ENCODE measurements around the gene LRRC27. TPM values are rescaled to one million over a fixed set of nuclear protein-coding genes. Genes with fewer than 3 reads are reported as not detected.

LRRC27 gene
- total RNA-seq, 2 experiments from 2014 or later: 2.4 to 2.8 TPM

GRCh38 chr10:132373241-132373955 lies 41.4 kb downstream of the LRRC27 start:
- Histone ChIP-seq H3K27me3 (ENCODE audit: control insufficient read depth in 1 of 2, insufficient read depth in 2 of 2, low read length in 2 of 2) (no peaks in the 10 kb centered on the region), H3K9me3 (ENCODE audit: control insufficient read depth in 1 of 2, insufficient read depth in 1 of 2, low read length in 2 of 2) (peaks cover 0 to 8% of the 10 kb centered on the region in 2 experiments), H3K4me1 (ENCODE audit: insufficient read depth, low read length) (peaks cover 6% of the 10 kb centered on the region), H3K27ac (ENCODE audit: low read depth in 1 of 2, low read length in 2 of 2) (no peak overlapping the region), H3K36me3 (ENCODE audit: insufficient read depth, low read length) (no peaks in the 10 kb centered on the region), H3K4me3 (ENCODE audit: low read length) (no peak overlapping the region)
- POLR2A ChIA-PET: no interaction called here
- CTCF ChIA-PET: no interaction called here
- Mint-ChIP-seq H3K4me3 (no peak overlapping the region), H3K36me3 (ENCODE audit: low read depth) (no peaks in the 10 kb centered on the region), H3K9me3 (no peaks in the 10 kb centered on the region), H3K27ac (no peak overlapping the region), H3K27me3 (no peaks in the 10 kb centered on the region), H3K4me1 (ENCODE audit: low read depth) (peaks cover 6% of the 10 kb centered on the region)
- no peak for TF ChIP-seq CTCF (IDR thresholded peaks at IDR 0.05)
- no peak for ATAC-seq (ENCODE audit: poor library complexity)
- intact Hi-C loops (cut with DNase I, micrococcal nuclease): no loop called here
- peak in 1 of 14 experiments; percentile 9 for DNase-seq

GRCh38 chr10:132374176-132374575 lies 42.2 kb downstream of the LRRC27 start:
- Histone ChIP-seq H3K27me3 (ENCODE audit: control insufficient read depth in 1 of 2, insufficient read depth in 2 of 2, low read length in 2 of 2) (no peaks in the 10 kb centered on the region), H3K4me3 (ENCODE audit: low read length) (no peak overlapping the region), H3K36me3 (ENCODE audit: insufficient read depth, low read length) (no peaks in the 10 kb centered on the region), H3K9me3 (ENCODE audit: control insufficient read depth in 1 of 2, insufficient read depth in 1 of 2, low read length in 2 of 2) (peaks cover 0 to 8% of the 10 kb centered on the region in 2 experiments), H3K4me1 (ENCODE audit: insufficient read depth, low read length) (peaks cover 6% of the 10 kb centered on the region), H3K27ac (ENCODE audit: low read depth in 1 of 2, low read length in 2 of 2) (no peak overlapping the region)
- Mint-ChIP-seq H3K9me3 (no peaks in the 10 kb centered on the region), H3K27me3 (no peaks in the 10 kb centered on the region), H3K36me3 (ENCODE audit: low read depth) (no peaks in the 10 kb centered on the region), H3K4me3 (no peak overlapping the region), H3K4me1 (ENCODE audit: low read depth) (peaks cover 6% of the 10 kb centered on the region), H3K27ac (no peak overlapping the region)
- DNase-seq (peak in 1 of 14 experiments; percentile 6), ATAC-seq (ENCODE audit: poor library complexity) (no peak)
- intact Hi-C loops (cut with DNase I, micrococcal nuclease): no loop called here
- POLR2A ChIA-PET: no interaction called here
- CTCF ChIA-PET: no interaction called here
- TF ChIP-seq CTCF (IDR thresholded peaks at IDR 0.05): no peak

GRCh38 chr10:132374612-132375011 lies 42.6 kb downstream of the LRRC27 start:
- Mint-ChIP-seq H3K27me3 (no peaks in the 10 kb centered on the region), H3K4me3 (no peak overlapping the region), H3K9me3 (no peaks in the 10 kb centered on the region), H3K36me3 (ENCODE audit: low read depth) (no peaks in the 10 kb centered on the region), H3K27ac (no peak overlapping the region), H3K4me1 (ENCODE audit: low read depth) (peaks cover 6% of the 10 kb centered on the region)
- no peak for TF ChIP-seq CTCF (IDR thresholded peaks at IDR 0.05)
- ATAC-seq (ENCODE audit: poor library complexity): no peak
- DNase-seq: peak in 2 of 14 experiments; percentile 1 to 11
- Histone ChIP-seq H3K9me3 (ENCODE audit: control insufficient read depth in 1 of 2, insufficient read depth in 1 of 2, low read length in 2 of 2) (peaks cover 0 to 8% of the 10 kb centered on the region in 2 experiments), H3K36me3 (ENCODE audit: insufficient read depth, low read length) (no peaks in the 10 kb centered on the region), H3K4me1 (ENCODE audit: insufficient read depth, low read length) (peaks cover 6% of the 10 kb centered on the region), H3K27me3 (ENCODE audit: control insufficient read depth in 1 of 2, insufficient read depth in 2 of 2, low read length in 2 of 2) (no peaks in the 10 kb centered on the region), H3K4me3 (ENCODE audit: low read length) (no peak overlapping the region), H3K27ac (ENCODE audit: low read depth in 1 of 2, low read length in 2 of 2) (no peak overlapping the region)
- intact Hi-C loops (cut with DNase I, micrococcal nuclease): no loop called here
- CTCF ChIA-PET: no interaction called here
- POLR2A ChIA-PET: no interaction called here
